ENCODE data around the gene POLRMT.
A peak's percentile ranks its signal among the peaks of the same experiment; 100 is the strongest.

The POLRMT gene

GRCh38 chr19:577439-578392, 55.6 kb downstream of the POLRMT start:
- intact Hi-C loops (cut with micrococcal nuclease): no loop called here

GRCh38 chr19:576768-577438, 56.4 kb downstream of the POLRMT start:
- intact Hi-C loops (cut with micrococcal nuclease): no loop called here
- no peaks in the 10 kb centered on the region for H3K27me3 Mint-ChIP-seq
- H3K27ac Mint-ChIP-seq: no peak overlapping the region
- peaks cover 55% of the 10 kb centered on the region for H3K4me1 Mint-ChIP-seq (ENCODE audit: low read depth)
- no peak overlapping the region for H3K4me3 Mint-ChIP-seq
- H3K36me3 Mint-ChIP-seq (ENCODE audit: low read depth): peaks cover 75% of the 10 kb centered on the region
- H3K9me3 Mint-ChIP-seq: no peaks in the 10 kb centered on the region

More at GRCh38 chr19:577439-578392, 55.6 kb downstream of the POLRMT start:
- Mint-ChIP-seq H3K27ac (no peak overlapping the region), H3K9me3 (no peaks in the 10 kb centered on the region), H3K4me3 (no peak overlapping the region), H3K27me3 (no peaks in the 10 kb centered on the region), H3K36me3 (ENCODE audit: low read depth) (peaks cover 77% of the 10 kb centered on the region), H3K4me1 (ENCODE audit: low read depth) (peaks cover 51% of the 10 kb centered on the region)

GRCh38 chr19:575527-576506, 57.5 kb downstream of the POLRMT start:
- peaks cover 73% of the 10 kb centered on the region for H3K36me3 Mint-ChIP-seq (ENCODE audit: low read depth)
- no peak overlapping the region for H3K4me3 Mint-ChIP-seq
- no peaks in the 10 kb centered on the region for H3K27me3 Mint-ChIP-seq
- H3K4me1 Mint-ChIP-seq (ENCODE audit: low read depth): peaks cover 64% of the 10 kb centered on the region
- no peak overlapping the region for H3K27ac Mint-ChIP-seq
- intact Hi-C loops (cut with micrococcal nuclease): no loop called here
- no peaks in the 10 kb centered on the region for H3K9me3 Mint-ChIP-seq

GRCh38 chr19:574658-575526, 58.4 kb downstream of the POLRMT start:
- no peaks in the 10 kb centered on the region for H3K9me3 Mint-ChIP-seq
- H3K36me3 Mint-ChIP-seq (ENCODE audit: low read depth): peaks cover 63% of the 10 kb centered on the region
- H3K27me3 Mint-ChIP-seq: no peaks in the 10 kb centered on the region
- intact Hi-C loops (cut with micrococcal nuclease): loop anchor here (5.0 kb wide), 1 partner anchor 43 kb away; the partner anchor contains the start of gene CDC34
- peaks cover 64% of the 10 kb centered on the region for H3K4me1 Mint-ChIP-seq (ENCODE audit: low read depth)
- H3K4me3 Mint-ChIP-seq: peak overlapping the region; percentile 0
- no peak overlapping the region for H3K27ac Mint-ChIP-seq

GRCh38 chr19:573519-573825, 59.9 kb downstream of the POLRMT start:
- no peaks in the 10 kb centered on the region for H3K27me3 Mint-ChIP-seq
- peak overlapping the region; percentile 95 for H3K27ac Mint-ChIP-seq
- peaks cover 64% of the 10 kb centered on the region for H3K4me1 Mint-ChIP-seq (ENCODE audit: low read depth)
- H3K9me3 Mint-ChIP-seq: no peaks in the 10 kb centered on the region
- peak overlapping the region; percentile 83 for H3K4me3 Mint-ChIP-seq
- peaks cover 49% of the 10 kb centered on the region for H3K36me3 Mint-ChIP-seq (ENCODE audit: low read depth)
- intact Hi-C loops (cut with micrococcal nuclease): loop anchor here (2.0 to 5.0 kb wide), 2 partner anchors 17 to 41 kb away; partner anchors contain the start of gene CDC34

GRCh38 chr19:572743-573518, 60.4 kb downstream of the POLRMT start:
- H3K27ac Mint-ChIP-seq: peak overlapping the region; percentile 95
- no peaks in the 10 kb centered on the region for H3K27me3 Mint-ChIP-seq
- intact Hi-C loops (cut with micrococcal nuclease): loop anchor here (2.0 to 5.0 kb wide), 2 partner anchors 16 to 41 kb away; partner anchors contain the start of gene CDC34
- peak overlapping the region; percentile 83 for H3K4me3 Mint-ChIP-seq
- H3K36me3 Mint-ChIP-seq (ENCODE audit: low read depth): peaks cover 44% of the 10 kb centered on the region
- H3K4me1 Mint-ChIP-seq (ENCODE audit: low read depth): peaks cover 61% of the 10 kb centered on the region
- H3K9me3 Mint-ChIP-seq: no peaks in the 10 kb centered on the region

- intact Hi-C loops (cut with micrococcal nuclease): loop anchor here (2.0 to 5.0 kb wide), 2 partner anchors 15 to 40 kb away; partner anchors contain the start of gene CDC34
- H3K27me3 Mint-ChIP-seq: no peaks in the 10 kb centered on the region
- H3K9me3 Mint-ChIP-seq: no peaks in the 10 kb centered on the region
- H3K27ac Mint-ChIP-seq: peak within 1 kb of the TSS; percentile 95
- H3K36me3 Mint-ChIP-seq (ENCODE audit: low read depth): peaks cover 37% of the 10 kb centered on the region
- H3K4me3 Mint-ChIP-seq: peak within 1 kb of the TSS; percentile 90
- peaks cover 61% of the 10 kb centered on the region for H3K4me1 Mint-ChIP-seq (ENCODE audit: low read depth)
These were observed 61.1 kb downstream of the POLRMT start, which contains the start of gene BSG for GRCh38 chr19:572140-572742. BSG (plus strand) TSS chr19:572596; CDS start chr19:572635, 39 bp downstream.

- Mint-ChIP-seq H3K36me3 (ENCODE audit: low read depth) (peaks cover 30% of the 10 kb centered on the region), H3K4me1 (ENCODE audit: low read depth) (peaks cover 61% of the 10 kb centered on the region), H3K4me3 (peak overlapping the region; percentile 86), H3K9me3 (no peaks in the 10 kb centered on the region), H3K27ac (peak overlapping the region; percentile 95), H3K27me3 (no peaks in the 10 kb centered on the region)
- intact Hi-C loops (cut with micrococcal nuclease): loop anchor here (5.0 kb wide), 1 partner anchor 39 kb away; the partner anchor contains the start of gene CDC34
These were observed 61.8 kb downstream of the POLRMT start for GRCh38 chr19:571566-571974.

- intact Hi-C loops (cut with micrococcal nuclease): loop anchor here (5.0 kb wide), 1 partner anchor 39 kb away; the partner anchor contains the start of gene CDC34
- Mint-ChIP-seq H3K36me3 (ENCODE audit: low read depth) (peaks cover 25% of the 10 kb centered on the region), H3K27me3 (no peaks in the 10 kb centered on the region), H3K4me1 (ENCODE audit: low read depth) (peaks cover 60% of the 10 kb centered on the region), H3K9me3 (no peaks in the 10 kb centered on the region), H3K4me3 (peak overlapping the region; percentile 86), H3K27ac (peak overlapping the region; percentile 95)
These were observed 62.3 kb downstream of the POLRMT start for GRCh38 chr19:570937-571565.

- intact Hi-C loops (cut with micrococcal nuclease): loop anchor here (5.0 kb wide), 1 partner anchor 38 kb away; the partner anchor contains the start of gene CDC34
- no peaks in the 10 kb centered on the region for H3K9me3 Mint-ChIP-seq
- peaks cover 20% of the 10 kb centered on the region for H3K36me3 Mint-ChIP-seq (ENCODE audit: low read depth)
- no peaks in the 10 kb centered on the region for H3K27me3 Mint-ChIP-seq
- peak overlapping the region; percentile 95 for H3K27ac Mint-ChIP-seq
- H3K4me3 Mint-ChIP-seq: peak overlapping the region; percentile 32
- H3K4me1 Mint-ChIP-seq (ENCODE audit: low read depth): peaks cover 58% of the 10 kb centered on the region
These were observed 63.1 kb downstream of the POLRMT start for GRCh38 chr19:570251-570686.

GRCh38 chr19:567296-567900, 65.9 kb downstream of the POLRMT start:
- intact Hi-C loops (cut with micrococcal nuclease): no loop called here
- Mint-ChIP-seq H3K27me3 (no peaks in the 10 kb centered on the region), H3K9me3 (no peaks in the 10 kb centered on the region), H3K27ac (peak overlapping the region; percentile 73), H3K4me1 (ENCODE audit: low read depth) (peaks cover 40% of the 10 kb centered on the region), H3K36me3 (ENCODE audit: low read depth) (peaks cover 20% of the 10 kb centered on the region), H3K4me3 (peak overlapping the region; percentile 64)

Measured in dendritic cell treated with granulocyte-macrophage colony-stimulating factor and Interleukin-4, amounts not matched to agents 40 ng/mL and 50 ng/mL, for 4 days (primary cell).